GM12874 (cell line): ENCODE measurements around the gene NDUFAF8.

Experiments used
- TF ChIP-seq, protein P1 (sequence below): IDR thresholded peaks from 2 replicates; pipeline ENCODE4 v1.5.1; 2011; ENCODE audit warnings: low read depth, mild to moderate bottlenecking, control low read depth, low read length, moderate library complexity; ENCODE audit not compliant: insufficient read depth

The NDUFAF8 gene

GRCh38 chr17:81276781-81277180 is 37.7 kb downstream of the NDUFAF8 start:
- TF ChIP-seq, protein P1, sequence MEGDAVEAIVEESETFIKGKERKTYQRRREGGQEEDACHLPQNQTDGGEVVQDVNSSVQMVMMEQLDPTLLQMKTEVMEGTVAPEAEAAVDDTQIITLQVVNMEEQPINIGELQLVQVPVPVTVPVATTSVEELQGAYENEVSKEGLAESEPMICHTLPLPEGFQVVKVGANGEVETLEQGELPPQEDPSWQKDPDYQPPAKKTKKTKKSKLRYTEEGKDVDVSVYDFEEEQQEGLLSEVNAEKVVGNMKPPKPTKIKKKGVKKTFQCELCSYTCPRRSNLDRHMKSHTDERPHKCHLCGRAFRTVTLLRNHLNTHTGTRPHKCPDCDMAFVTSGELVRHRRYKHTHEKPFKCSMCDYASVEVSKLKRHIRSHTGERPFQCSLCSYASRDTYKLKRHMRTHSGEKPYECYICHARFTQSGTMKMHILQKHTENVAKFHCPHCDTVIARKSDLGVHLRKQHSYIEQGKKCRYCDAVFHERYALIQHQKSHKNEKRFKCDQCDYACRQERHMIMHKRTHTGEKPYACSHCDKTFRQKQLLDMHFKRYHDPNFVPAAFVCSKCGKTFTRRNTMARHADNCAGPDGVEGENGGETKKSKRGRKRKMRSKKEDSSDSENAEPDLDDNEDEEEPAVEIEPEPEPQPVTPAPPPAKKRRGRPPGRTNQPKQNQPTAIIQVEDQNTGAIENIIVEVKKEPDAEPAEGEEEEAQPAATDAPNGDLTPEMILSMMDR: no peak

GRCh38 chr17:81277421-81277820 is 38.3 kb downstream of the NDUFAF8 start:
- TF ChIP-seq, protein P1: no peak

- TF ChIP-seq, protein P1: no peak
Observed at GRCh38 chr17:81277946-81278693, 39.0 kb downstream of the NDUFAF8 start.

- TF ChIP-seq, protein P1: no peak
Observed at GRCh38 chr17:81278831-81279230, 39.7 kb downstream of the NDUFAF8 start.

DNA sequence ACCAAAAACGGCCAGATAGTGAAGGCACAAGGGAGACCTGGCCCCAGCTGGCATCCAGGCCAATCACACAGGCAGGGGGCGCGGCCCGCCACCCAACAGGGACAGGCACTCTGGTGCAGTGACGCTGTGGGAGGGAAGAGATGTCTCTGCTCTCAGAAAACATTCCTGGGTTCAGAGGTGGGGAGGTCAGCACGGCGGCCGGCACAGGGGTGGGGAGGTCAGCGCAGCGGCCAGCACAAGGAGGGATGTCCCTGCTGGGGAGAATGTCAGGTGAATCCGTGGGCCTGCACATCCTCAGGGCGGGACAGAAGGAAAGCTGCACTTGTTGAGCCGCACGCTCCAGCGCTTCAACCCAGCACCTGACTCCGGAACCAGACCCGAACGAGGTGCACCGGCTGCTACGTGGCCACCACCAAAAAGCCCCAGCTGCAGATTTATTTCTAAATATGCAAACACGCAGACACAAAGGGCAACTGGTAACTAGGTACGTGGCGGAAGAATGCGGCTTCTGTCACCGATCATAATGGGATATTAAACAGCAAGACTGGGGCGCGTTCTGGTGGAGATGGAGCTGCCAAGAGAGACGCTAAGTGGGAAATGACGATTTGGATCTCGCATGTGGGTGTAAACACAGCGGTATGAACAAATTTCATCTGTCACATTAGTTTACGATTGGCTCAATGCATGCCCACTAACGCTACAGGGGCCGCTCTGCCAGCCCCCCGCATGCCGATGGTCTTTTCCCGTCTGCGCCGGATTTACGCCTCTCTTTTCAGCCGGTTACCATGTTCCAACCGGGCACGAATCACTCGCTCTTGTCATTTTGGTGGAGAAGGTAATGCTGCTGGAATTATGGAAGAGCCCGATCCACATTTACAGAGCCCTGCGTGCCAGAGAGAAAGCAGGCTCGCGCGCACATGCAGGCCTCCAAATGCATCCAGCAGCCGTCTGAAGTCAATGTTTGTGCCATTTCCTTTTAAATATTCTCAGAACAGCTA is 40.5 kb downstream of the NDUFAF8 start:
- TF ChIP-seq, protein P1: no peak

DNA sequence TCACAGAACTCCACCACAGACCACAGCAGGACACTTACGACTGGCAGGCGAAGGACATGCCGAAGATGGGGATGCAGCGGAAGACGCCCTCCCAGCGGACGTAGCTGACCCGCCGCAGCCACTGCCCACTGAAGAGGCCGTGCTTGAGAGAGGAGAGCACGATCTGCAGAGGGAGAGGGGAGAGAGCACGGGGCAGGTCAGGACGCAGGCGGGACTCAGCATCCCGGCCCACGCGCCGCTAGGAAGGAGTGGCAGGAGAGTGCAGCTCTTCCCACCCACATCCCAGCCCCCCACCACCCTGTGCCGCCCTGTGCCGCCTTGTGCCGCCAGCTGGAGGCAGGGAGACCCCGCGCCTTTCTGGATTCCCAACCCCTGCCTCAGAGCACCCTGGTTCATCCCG is 41.5 kb downstream of the NDUFAF8 start:
- TF ChIP-seq, protein P1: no peak

GRCh38 chr17:81282141-81282540 is 43.0 kb downstream of the NDUFAF8 start:
- TF ChIP-seq, protein P1: no peak
